ENCODE measurements around the gene PLXND1.

DNA sequence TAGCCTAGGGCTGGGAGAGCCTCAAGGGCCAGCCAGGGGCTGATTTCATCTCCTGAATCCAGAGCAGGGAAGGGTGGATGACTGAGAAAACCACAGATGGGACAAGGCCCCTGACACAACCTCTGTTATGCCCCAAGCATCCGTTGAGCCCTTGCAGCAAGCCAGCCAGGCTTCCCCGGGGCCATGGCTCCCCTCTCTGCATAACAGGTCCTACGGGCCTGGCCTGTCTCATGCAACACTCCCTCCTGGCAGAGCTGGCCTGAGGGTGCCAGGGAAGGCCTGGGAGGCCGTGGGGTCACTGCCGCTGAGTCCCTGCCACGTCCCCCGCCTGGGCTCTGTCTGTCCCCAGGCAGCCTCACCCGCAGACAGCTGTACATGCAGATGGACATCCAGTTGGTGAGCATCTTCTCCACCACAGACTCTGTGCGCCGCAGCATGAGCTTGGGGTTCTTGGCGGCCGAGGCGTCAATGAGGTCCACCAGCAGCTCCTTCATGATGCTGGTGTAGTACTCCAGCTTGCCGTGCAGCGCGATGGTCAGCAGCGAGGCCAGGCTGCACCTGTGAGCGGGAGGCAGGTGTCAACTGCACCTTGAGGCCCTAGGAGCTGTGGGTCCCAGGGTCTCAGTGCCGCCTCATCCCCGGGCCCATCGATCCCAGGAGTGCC is 41.4 kb downstream of the PLXND1 start:
- TF ChIP-seq, protein P1, sequence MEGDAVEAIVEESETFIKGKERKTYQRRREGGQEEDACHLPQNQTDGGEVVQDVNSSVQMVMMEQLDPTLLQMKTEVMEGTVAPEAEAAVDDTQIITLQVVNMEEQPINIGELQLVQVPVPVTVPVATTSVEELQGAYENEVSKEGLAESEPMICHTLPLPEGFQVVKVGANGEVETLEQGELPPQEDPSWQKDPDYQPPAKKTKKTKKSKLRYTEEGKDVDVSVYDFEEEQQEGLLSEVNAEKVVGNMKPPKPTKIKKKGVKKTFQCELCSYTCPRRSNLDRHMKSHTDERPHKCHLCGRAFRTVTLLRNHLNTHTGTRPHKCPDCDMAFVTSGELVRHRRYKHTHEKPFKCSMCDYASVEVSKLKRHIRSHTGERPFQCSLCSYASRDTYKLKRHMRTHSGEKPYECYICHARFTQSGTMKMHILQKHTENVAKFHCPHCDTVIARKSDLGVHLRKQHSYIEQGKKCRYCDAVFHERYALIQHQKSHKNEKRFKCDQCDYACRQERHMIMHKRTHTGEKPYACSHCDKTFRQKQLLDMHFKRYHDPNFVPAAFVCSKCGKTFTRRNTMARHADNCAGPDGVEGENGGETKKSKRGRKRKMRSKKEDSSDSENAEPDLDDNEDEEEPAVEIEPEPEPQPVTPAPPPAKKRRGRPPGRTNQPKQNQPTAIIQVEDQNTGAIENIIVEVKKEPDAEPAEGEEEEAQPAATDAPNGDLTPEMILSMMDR (IDR thresholded peaks at IDR 0.05): no peak
- TF ChIP-seq EZH2 (IDR thresholded peaks at IDR 0.05) (no peak), EZH2phosphoT487 (IDR thresholded peaks at IDR 0.05) (no peak)

Measured in neural progenitor cell (in vitro differentiated cells).